Vagina (tissue), 2 donors: Measurements from ENCODE around the gene PKN2. TPM values are rescaled to one million over a fixed set of nuclear protein-coding genes. Genes with fewer than 3 reads are reported as not detected.

Experiments used
- DNase-seq, 2 donors: peaks; one replicate each; pipeline ENCODE4 v3.0.0-alpha.2; 2017; ENCODE audit errors: extremely low spot score in 2 of 2
- H3K27ac ChIP-seq: fragments of 200-600 bp; sonication (generic); one replicate; pipeline ENCODE4 v1.5.1; 2019
- H3K27me3 ChIP-seq: fragments of 200-600 bp; sonication (generic); one replicate; pipeline ENCODE4 v1.5.1; 2019
- H3K36me3 ChIP-seq, 2 donors: fragments of 200-600 bp; sonication (generic); one replicate each; pipeline ENCODE4 v1.5.1; 2017 to 2019
- H3K4me1 ChIP-seq: fragments of 200-600 bp; sonication (generic); one replicate; pipeline ENCODE4 v1.5.1; 2019
- H3K4me3 ChIP-seq, 2 donors: fragments of 200-600 bp; sonication (generic); 1 replicate in 1 of 2; 2 replicates in 1 of 2; pipeline ENCODE4 v1.5.1; 2016 to 2019
- H3K9me3 ChIP-seq: fragments of 200-600 bp; sonication (generic); one replicate; pipeline ENCODE4 v1.5.1; 2019
- CTCF ChIP-seq, 3 experiments: fragments of 450-650 bp in 2 of 3; fragments of 200-600 bp in 1 of 3; sonication (generic) in 1 of 3; IDR thresholded peaks; one replicate each; pipeline ENCODE4 v1.5.1; 2017 to 2019; ENCODE audit warnings: antibody characterized with exemption in 3 of 3, mild to moderate bottlenecking in 2 of 3, moderate library complexity in 2 of 3
- POLR2A ChIP-seq, 2 donors: fragments of 450-650 bp; IDR thresholded peaks; one replicate each; pipeline ENCODE4 v1.6.1; 2017; ENCODE audit warnings: antibody characterized with exemption in 2 of 2, mild to moderate bottlenecking in 2 of 2, moderate library complexity in 2 of 2
- POLR2AphosphoS5 ChIP-seq, 2 donors: sonication (generic); formaldehyde crosslinking; IDR thresholded peaks; one replicate each; pipeline ENCODE4 v1.9.0; 2017; ENCODE audit warnings: antibody characterized with exemption in 2 of 2, mild to moderate bottlenecking in 2 of 2, low read depth in 1 of 2; ENCODE audit not compliant: insufficient read depth in 1 of 2
- intact Hi-C: fragments of 100-400 bp; cut with DNase I; formaldehyde crosslinking; loops from one replicate; pipeline ENCODE4 v1.15.1; 2023
- total RNA-seq: library from RNA; depleted of rRNA; stranded (reverse); fragments of >200 nt; gene quantifications from one replicate; pipeline ENCODE4 v1.2.3, GENCODE V29; 2016

Gene PKN2
- total RNA-seq: 38.3 TPM

- Histone ChIP-seq H3K27ac (peak within 1 kb of the TSS; percentile 97), H3K36me3 (no peaks in the 10 kb centered on the region), H3K4me3 (peak within 1 kb of the TSS; percentile 63 to 86), H3K9me3 (no peaks in the 10 kb centered on the region), H3K27me3 (no peaks in the 10 kb centered on the region), H3K4me1 (peaks cover 38% of the 10 kb centered on the region)
- intact Hi-C loops: no loop called here
- peak; percentile 97 for DNase-seq
- TF ChIP-seq POLR2A (IDR thresholded peaks at IDR 0.05) (peak in 1 of 2 donors; percentile 84), POLR2AphosphoS5 (IDR thresholded peaks at IDR 0.05; ENCODE audit: insufficient read depth in 1 of 2, low read depth in 1 of 2) (peak; percentile 97 to 98), CTCF (IDR thresholded peaks at IDR 0.05) (peak in 1 of 3 experiments; percentile 6)
Measured at GRCh38 chr1:88683541-88684481, at the start of gene PKN2. TSS of gene PKN2 (plus strand) at chr1:88684273. CDS start at chr1:88684581, 308 bp downstream.

- DNase-seq: no peak
- peaks cover 6% of the 10 kb centered on the region for H3K9me3 ChIP-seq
- intact Hi-C loops: no loop called here
- H3K4me1 ChIP-seq: no peaks in the 10 kb centered on the region
- no peaks in the 10 kb centered on the region for H3K36me3 ChIP-seq
- no peaks in the 10 kb centered on the region for H3K27me3 ChIP-seq
- H3K27ac ChIP-seq: no peak overlapping the region
- no peak overlapping the region for H3K4me3 ChIP-seq
- TF ChIP-seq POLR2A (IDR thresholded peaks at IDR 0.05) (no peak), CTCF (IDR thresholded peaks at IDR 0.05) (no peak), POLR2AphosphoS5 (IDR thresholded peaks at IDR 0.05; ENCODE audit: insufficient read depth in 1 of 2, low read depth in 1 of 2) (no peak)
Measured at GRCh38 chr1:88634538-88634937, 49.5 kb upstream of the PKN2 start.

- no peak for DNase-seq
- H3K9me3 ChIP-seq: peaks cover 4% of the 10 kb centered on the region
- H3K27ac ChIP-seq: no peak overlapping the region
- H3K4me1 ChIP-seq: no peaks in the 10 kb centered on the region
- no peak overlapping the region for H3K4me3 ChIP-seq
- no peak for TF ChIP-seq POLR2A (IDR thresholded peaks at IDR 0.05)
- intact Hi-C loops: no loop called here
- H3K27me3 ChIP-seq: no peaks in the 10 kb centered on the region
- no peaks in the 10 kb centered on the region for H3K36me3 ChIP-seq
Measured at GRCh38 chr1:88640060-88640459, 44.0 kb upstream of the PKN2 start.

- Histone ChIP-seq H3K27ac (no peak overlapping the region), H3K27me3 (no peaks in the 10 kb centered on the region), H3K4me3 (no peak overlapping the region), H3K9me3 (no peaks in the 10 kb centered on the region), H3K4me1 (no peaks in the 10 kb centered on the region), H3K36me3 (no peaks in the 10 kb centered on the region)
- intact Hi-C loops: no loop called here
- TF ChIP-seq CTCF (IDR thresholded peaks at IDR 0.05) (no peak), POLR2A (IDR thresholded peaks at IDR 0.05) (no peak), POLR2AphosphoS5 (IDR thresholded peaks at IDR 0.05; ENCODE audit: insufficient read depth in 1 of 2, low read depth in 1 of 2) (no peak)
- no peak for DNase-seq
Measured at GRCh38 chr1:88645886-88646285, 38.2 kb upstream of the PKN2 start.

- TF ChIP-seq POLR2AphosphoS5 (IDR thresholded peaks at IDR 0.05; ENCODE audit: insufficient read depth in 1 of 2, low read depth in 1 of 2) (no peak), CTCF (IDR thresholded peaks at IDR 0.05) (no peak), POLR2A (IDR thresholded peaks at IDR 0.05) (no peak)
- Histone ChIP-seq H3K9me3 (no peaks in the 10 kb centered on the region), H3K4me3 (no peak overlapping the region), H3K36me3 (no peaks in the 10 kb centered on the region), H3K4me1 (no peaks in the 10 kb centered on the region), H3K27ac (no peak overlapping the region), H3K27me3 (no peaks in the 10 kb centered on the region)
- intact Hi-C loops: no loop called here
- DNase-seq: no peak
Measured at GRCh38 chr1:88646476-88647248, 37.4 kb upstream of the PKN2 start.
